Astrocyte (in vitro differentiated cells and primary cell): ENCODE data around the gene AK8.

Experiments used
- EZH2 ChIP-seq: IDR thresholded peaks from 2 replicates; pipeline ENCODE4 v1.6.1; 2012; ENCODE audit warnings: mild to moderate bottlenecking, low read length, inconsistent platforms; ENCODE audit not compliant: insufficient read depth
- TF ChIP-seq, protein P1 (sequence below): IDR thresholded peaks from 2 replicates; pipeline ENCODE4 v1.5.1; 2011; ENCODE audit warnings: low read depth, mild to moderate bottlenecking, inconsistent platforms, low read length, moderate library complexity; ENCODE audit not compliant: insufficient read depth

DNA sequence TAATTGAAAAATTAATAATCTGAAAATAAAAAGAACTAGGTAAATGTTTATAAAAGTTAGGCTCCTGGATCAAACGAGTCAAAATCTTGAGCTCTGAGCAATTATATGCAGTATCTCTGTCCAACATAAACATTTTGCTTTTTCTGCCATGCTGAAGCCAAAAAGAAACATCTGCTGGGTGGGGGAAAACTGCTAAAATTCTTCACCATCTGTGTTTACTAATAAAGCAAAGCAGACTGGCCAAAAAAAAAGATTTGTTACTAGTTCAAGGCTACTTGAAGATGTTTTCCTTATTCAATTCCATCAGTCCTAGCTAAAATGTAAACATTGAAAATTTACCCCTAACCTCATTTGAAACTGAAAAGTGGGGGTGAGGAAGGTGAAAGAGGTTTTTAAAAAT, 178.1 kb downstream of the AK8 start:
- TF ChIP-seq, protein P1, sequence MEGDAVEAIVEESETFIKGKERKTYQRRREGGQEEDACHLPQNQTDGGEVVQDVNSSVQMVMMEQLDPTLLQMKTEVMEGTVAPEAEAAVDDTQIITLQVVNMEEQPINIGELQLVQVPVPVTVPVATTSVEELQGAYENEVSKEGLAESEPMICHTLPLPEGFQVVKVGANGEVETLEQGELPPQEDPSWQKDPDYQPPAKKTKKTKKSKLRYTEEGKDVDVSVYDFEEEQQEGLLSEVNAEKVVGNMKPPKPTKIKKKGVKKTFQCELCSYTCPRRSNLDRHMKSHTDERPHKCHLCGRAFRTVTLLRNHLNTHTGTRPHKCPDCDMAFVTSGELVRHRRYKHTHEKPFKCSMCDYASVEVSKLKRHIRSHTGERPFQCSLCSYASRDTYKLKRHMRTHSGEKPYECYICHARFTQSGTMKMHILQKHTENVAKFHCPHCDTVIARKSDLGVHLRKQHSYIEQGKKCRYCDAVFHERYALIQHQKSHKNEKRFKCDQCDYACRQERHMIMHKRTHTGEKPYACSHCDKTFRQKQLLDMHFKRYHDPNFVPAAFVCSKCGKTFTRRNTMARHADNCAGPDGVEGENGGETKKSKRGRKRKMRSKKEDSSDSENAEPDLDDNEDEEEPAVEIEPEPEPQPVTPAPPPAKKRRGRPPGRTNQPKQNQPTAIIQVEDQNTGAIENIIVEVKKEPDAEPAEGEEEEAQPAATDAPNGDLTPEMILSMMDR = no peak
- no peak for TF ChIP-seq EZH2
